ENCODE results near the gene NTMT1.

DNA sequence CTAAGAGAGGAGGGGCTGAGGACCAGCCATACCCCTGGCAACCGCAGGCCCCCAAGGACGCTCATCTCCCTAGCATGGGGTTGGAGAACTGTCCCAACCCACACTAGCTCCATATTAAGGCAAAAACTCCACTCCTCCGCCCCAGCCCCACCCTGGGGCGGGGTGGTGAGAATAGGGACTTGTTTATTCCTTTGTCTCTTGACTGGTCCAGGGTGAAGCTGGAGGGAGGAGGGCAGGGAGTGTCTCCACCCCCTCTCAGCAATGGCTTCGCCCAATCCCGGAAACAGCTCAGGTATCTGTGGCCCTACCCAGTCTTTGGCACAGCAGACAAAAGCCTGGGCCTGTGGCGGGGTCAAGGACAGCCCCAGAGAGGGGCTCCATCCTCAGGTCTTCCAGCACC, 56.4 kb downstream of the NTMT1 start:
- TF ChIP-seq TOE1 (IDR thresholded peaks at IDR 0.05; ENCODE audit: borderline replicate concordance) (no peak), TOE1 (CRISPR knock-in tag; IDR thresholded peaks at IDR 0.05; ENCODE audit: borderline replicate concordance, low read depth) (no peak), ZNF444 (CRISPR knock-in tag; IDR thresholded peaks at IDR 0.05) (no peak), CHD4 (IDR thresholded peaks at IDR 0.05; ENCODE audit: insufficient read depth, insufficient replicate concordance, low read depth, low read length, poor library complexity, severe bottlenecking) (no peak), PCBP1 (IDR thresholded peaks at IDR 0.05; ENCODE audit: low read depth, low read length, poor library complexity, severe bottlenecking) (no peak), SP1 (CRISPR knock-in tag; IDR thresholded peaks at IDR 0.05) (no peak)
- TF ChIP-seq, protein P1, sequence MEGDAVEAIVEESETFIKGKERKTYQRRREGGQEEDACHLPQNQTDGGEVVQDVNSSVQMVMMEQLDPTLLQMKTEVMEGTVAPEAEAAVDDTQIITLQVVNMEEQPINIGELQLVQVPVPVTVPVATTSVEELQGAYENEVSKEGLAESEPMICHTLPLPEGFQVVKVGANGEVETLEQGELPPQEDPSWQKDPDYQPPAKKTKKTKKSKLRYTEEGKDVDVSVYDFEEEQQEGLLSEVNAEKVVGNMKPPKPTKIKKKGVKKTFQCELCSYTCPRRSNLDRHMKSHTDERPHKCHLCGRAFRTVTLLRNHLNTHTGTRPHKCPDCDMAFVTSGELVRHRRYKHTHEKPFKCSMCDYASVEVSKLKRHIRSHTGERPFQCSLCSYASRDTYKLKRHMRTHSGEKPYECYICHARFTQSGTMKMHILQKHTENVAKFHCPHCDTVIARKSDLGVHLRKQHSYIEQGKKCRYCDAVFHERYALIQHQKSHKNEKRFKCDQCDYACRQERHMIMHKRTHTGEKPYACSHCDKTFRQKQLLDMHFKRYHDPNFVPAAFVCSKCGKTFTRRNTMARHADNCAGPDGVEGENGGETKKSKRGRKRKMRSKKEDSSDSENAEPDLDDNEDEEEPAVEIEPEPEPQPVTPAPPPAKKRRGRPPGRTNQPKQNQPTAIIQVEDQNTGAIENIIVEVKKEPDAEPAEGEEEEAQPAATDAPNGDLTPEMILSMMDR (IDR thresholded peaks at IDR 0.05 in 2 of 3, conservative IDR thresholded peaks at IDR 0.05 in 1 of 3; ENCODE audit: insufficient read depth in 2 of 3, low read depth in 1 of 3, low read length in 3 of 3), result no peak
- TF ChIP-seq, protein P2, sequence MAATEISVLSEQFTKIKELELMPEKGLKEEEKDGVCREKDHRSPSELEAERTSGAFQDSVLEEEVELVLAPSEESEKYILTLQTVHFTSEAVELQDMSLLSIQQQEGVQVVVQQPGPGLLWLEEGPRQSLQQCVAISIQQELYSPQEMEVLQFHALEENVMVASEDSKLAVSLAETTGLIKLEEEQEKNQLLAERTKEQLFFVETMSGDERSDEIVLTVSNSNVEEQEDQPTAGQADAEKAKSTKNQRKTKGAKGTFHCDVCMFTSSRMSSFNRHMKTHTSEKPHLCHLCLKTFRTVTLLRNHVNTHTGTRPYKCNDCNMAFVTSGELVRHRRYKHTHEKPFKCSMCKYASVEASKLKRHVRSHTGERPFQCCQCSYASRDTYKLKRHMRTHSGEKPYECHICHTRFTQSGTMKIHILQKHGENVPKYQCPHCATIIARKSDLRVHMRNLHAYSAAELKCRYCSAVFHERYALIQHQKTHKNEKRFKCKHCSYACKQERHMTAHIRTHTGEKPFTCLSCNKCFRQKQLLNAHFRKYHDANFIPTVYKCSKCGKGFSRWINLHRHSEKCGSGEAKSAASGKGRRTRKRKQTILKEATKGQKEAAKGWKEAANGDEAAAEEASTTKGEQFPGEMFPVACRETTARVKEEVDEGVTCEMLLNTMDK (IDR thresholded peaks at IDR 0.05; ENCODE audit: borderline replicate concordance, insufficient read depth, low read depth, low read length, poor library complexity, severe bottlenecking), result no peak

All from K562 (cell line).